Naive thymus-derived CD4-positive, alpha-beta T cell (primary cell): ENCODE measurements around the gene SLC6A11. TPM values are rescaled to one million over a fixed set of nuclear protein-coding genes. Genes with fewer than 3 reads are reported as not detected.

Experiments
- ATAC-seq: fragments of 150-1000 bp; cut with Tn5 transposase; 2 replicates; pipeline ENCODE4 v1.10.0; 2021; ENCODE audit warnings: mild to moderate bottlenecking, moderate library complexity
- CTCF ChIA-PET: fragments of 350-600 bp; sonication (Branson Sonifier 250); formaldehyde crosslinking; loops from one replicate; lab custom pipeline; 2021; ENCODE audit warnings: antibody characterized with exemption; lab: Charles Lee
- POLR2A ChIA-PET: fragments of 350-600 bp; sonication (Branson Sonifier 250); formaldehyde crosslinking; loops from one replicate; lab custom pipeline; 2021; ENCODE audit warnings: antibody characterized with exemption, inconsistent platforms; lab: Charles Lee
- DNase-seq, 9 donors: peaks; one replicate each; pipeline versions ENCODE4 v3.0.0 to v3.0.0-alpha.2; 2020 to 2022; ENCODE audit warnings: mixed read lengths in 1 of 9
- H3K27ac ChIP-seq: one replicate; pipeline ENCODE4 v1.7.0; 2013; ENCODE audit warnings: mild to moderate bottlenecking, low read depth, low read length, moderate library complexity
- H3K27me3 ChIP-seq, 2 donors: one replicate each; pipeline ENCODE4 v1.7.0; 2013; ENCODE audit warnings: low read length in 2 of 2, mild to moderate bottlenecking in 2 of 2, moderate library complexity in 2 of 2; ENCODE audit not compliant: control insufficient read depth in 2 of 2, insufficient read depth in 2 of 2
- H3K36me3 ChIP-seq, 3 experiments: 1 replicate in 2 of 3; 2 replicates in 1 of 3; pipeline ENCODE4 v1.7.0; 2013; ENCODE audit warnings: low read length in 3 of 3, mild to moderate bottlenecking in 3 of 3, moderate library complexity in 1 of 3; ENCODE audit not compliant: insufficient read depth in 3 of 3, control insufficient read depth in 2 of 3
- H3K4me1 ChIP-seq, 2 donors: one replicate each; pipeline ENCODE4 v1.7.0; 2013; ENCODE audit warnings: low read length in 2 of 2, mild to moderate bottlenecking in 2 of 2, moderate library complexity in 1 of 2; ENCODE audit not compliant: control insufficient read depth in 2 of 2, insufficient read depth in 2 of 2
- H3K4me3 ChIP-seq: 2 replicates; pipeline ENCODE4 v1.7.0; 2013; ENCODE audit warnings: mild to moderate bottlenecking, low read length
- H3K9me3 ChIP-seq, 3 experiments: 1 replicate in 2 of 3; 2 replicates in 1 of 3; pipeline ENCODE4 v1.7.0; 2013; ENCODE audit warnings: low read length in 3 of 3; ENCODE audit not compliant: control insufficient read depth in 2 of 3
- H3K27ac Mint-ChIP-seq, 9 donors: one replicate each; pipeline ENCODE4 v1.8.0; 2020 to 2022; ENCODE audit warnings: mixed read lengths in 9 of 9, mild to moderate bottlenecking in 8 of 9, moderate library complexity in 5 of 9, inconsistent platforms in 2 of 9
- H3K27me3 Mint-ChIP-seq, 5 donors: one replicate each; pipeline ENCODE4 v1.8.0; 2021 to 2022; ENCODE audit warnings: mixed read lengths in 5 of 5, mild to moderate bottlenecking in 1 of 5
- H3K36me3 Mint-ChIP-seq, 5 donors: one replicate each; pipeline ENCODE4 v1.8.0; 2020 to 2022; ENCODE audit warnings: mixed read lengths in 5 of 5, mild to moderate bottlenecking in 3 of 5, inconsistent platforms in 1 of 5
- H3K4me1 Mint-ChIP-seq, 7 donors: one replicate each; pipeline ENCODE4 v1.8.0; 2020 to 2022; ENCODE audit warnings: mixed read lengths in 7 of 7, mild to moderate bottlenecking in 3 of 7, inconsistent platforms in 1 of 7
- H3K4me3 Mint-ChIP-seq, 10 donors: one replicate each; pipeline ENCODE4 v1.8.0; 2020 to 2022; ENCODE audit warnings: mild to moderate bottlenecking in 10 of 10, mixed read lengths in 10 of 10, moderate library complexity in 6 of 10, inconsistent platforms in 2 of 10
- H3K9me3 Mint-ChIP-seq, 11 donors: one replicate each; pipeline ENCODE4 v1.8.0; 2020 to 2022; ENCODE audit warnings: mixed read lengths in 11 of 11, mild to moderate bottlenecking in 4 of 11, inconsistent platforms in 1 of 11, moderate library complexity in 1 of 11
- intact Hi-C, 2 donors: fragments of 100-400 bp; cut with micrococcal nuclease; formaldehyde crosslinking; loops; one replicate each; pipeline ENCODE4 v1.15.1; 2023
- polyA plus RNA-seq, 2 donors: library from polyadenylated mRNA; unstranded; fragments of 300-500 nt; fragmentation: Illumina TruSeq; gene quantifications; one replicate each; pipeline ENCODE4 v1.2.3, GENCODE V29; 2021
- total RNA-seq, 6 experiments: library from RNA in 5 of 6; stranded (reverse) in 5 of 6; gene quantifications; 1 replicate in 5 of 6; 2 replicates in 1 of 6; pipeline ENCODE4 v1.2.3 and lab custom pipeline; 2021 to 2026

SLC6A11 gene
- total and polyA plus RNA-seq, 7 experiments from 2014 or later, result not detected

GRCh38 chr3:10835406-10835805 lies 19.4 kb downstream of the SLC6A11 start:
- peaks cover 2 to 36% (median 12%) of the 10 kb centered on the region in 5 donors for H3K27me3 Mint-ChIP-seq
- Histone ChIP-seq H3K9me3 (no peaks in the 10 kb centered on the region), H3K36me3 (no peaks in the 10 kb centered on the region), H3K27me3 (no peaks in the 10 kb centered on the region), H3K27ac (no peak overlapping the region), H3K4me1 (no peaks in the 10 kb centered on the region), H3K4me3 (no peak overlapping the region)
- no peaks in the 10 kb centered on the region for H3K36me3 Mint-ChIP-seq
- CTCF ChIA-PET, result no interaction called here
- POLR2A ChIA-PET, result no interaction called here
- DNase-seq, result no peak
- H3K4me3 Mint-ChIP-seq, result no peak overlapping the region
- no peaks in the 10 kb centered on the region for H3K9me3 Mint-ChIP-seq
- ATAC-seq, result no peak
- H3K4me1 Mint-ChIP-seq, result no peaks in the 10 kb centered on the region
- no peak overlapping the region for H3K27ac Mint-ChIP-seq
- intact Hi-C loops, result no loop called here

GRCh38 chr3:10836676-10837075 lies 20.6 kb downstream of the SLC6A11 start:
- POLR2A ChIA-PET, result no interaction called here
- H3K4me3 Mint-ChIP-seq, result no peak overlapping the region

GRCh38 chr3:10837849-10838248 lies 21.8 kb downstream of the SLC6A11 start:
- Mint-ChIP-seq H3K27me3 (peaks cover 2 to 33% (median 12%) of the 10 kb centered on the region in 5 donors), H3K4me1 (no peaks in the 10 kb centered on the region), H3K4me3 (no peak overlapping the region), H3K36me3 (no peaks in the 10 kb centered on the region), H3K9me3 (no peaks in the 10 kb centered on the region), H3K27ac (no peak overlapping the region)
- CTCF ChIA-PET, result no interaction called here
- intact Hi-C loops, result no loop called here
- no peaks in the 10 kb centered on the region for H3K4me1 ChIP-seq
- H3K27ac ChIP-seq, result no peak overlapping the region
- DNase-seq (no peak), ATAC-seq (no peak)
- POLR2A ChIA-PET, result no interaction called here
- H3K4me3 ChIP-seq, result no peak overlapping the region
- no peaks in the 10 kb centered on the region for H3K27me3 ChIP-seq
- H3K9me3 ChIP-seq, result no peaks in the 10 kb centered on the region
- H3K36me3 ChIP-seq, result no peaks in the 10 kb centered on the region

More at GRCh38 chr3:10836676-10837075, 20.6 kb downstream of the SLC6A11 start:
- CTCF ChIA-PET, result no interaction called here
- no peaks in the 10 kb centered on the region for H3K4me1 ChIP-seq
- no peaks in the 10 kb centered on the region for H3K9me3 ChIP-seq
- ATAC-seq (no peak), DNase-seq (no peak)
- no peak overlapping the region for H3K4me3 ChIP-seq
- Mint-ChIP-seq H3K36me3 (no peaks in the 10 kb centered on the region), H3K9me3 (no peaks in the 10 kb centered on the region), H3K27me3 (peaks cover 2 to 37% (median 12%) of the 10 kb centered on the region in 5 donors), H3K4me1 (no peaks in the 10 kb centered on the region), H3K27ac (no peak overlapping the region)
- H3K27me3 ChIP-seq, result no peaks in the 10 kb centered on the region
- H3K36me3 ChIP-seq, result no peaks in the 10 kb centered on the region
- no peak overlapping the region for H3K27ac ChIP-seq
- intact Hi-C loops, result no loop called here

- POLR2A ChIA-PET, result no interaction called here
- ATAC-seq (no peak), DNase-seq (no peak)
- Histone ChIP-seq H3K4me1 (no peaks in the 10 kb centered on the region), H3K27ac (no peak overlapping the region), H3K9me3 (no peaks in the 10 kb centered on the region), H3K36me3 (no peaks in the 10 kb centered on the region), H3K4me3 (no peak overlapping the region), H3K27me3 (no peaks in the 10 kb centered on the region)
- Mint-ChIP-seq H3K9me3 (peaks cover 0 to 3% (median 0%) of the 10 kb centered on the region in 11 donors), H3K27ac (no peak overlapping the region), H3K27me3 (peaks cover 0 to 31% (median 12%) of the 10 kb centered on the region in 5 donors), H3K4me3 (no peak overlapping the region), H3K36me3 (no peaks in the 10 kb centered on the region), H3K4me1 (no peaks in the 10 kb centered on the region)
- CTCF ChIA-PET, result no interaction called here
- intact Hi-C loops, result no loop called here
Measured at GRCh38 chr3:10839167-10839566, 23.1 kb downstream of the SLC6A11 start.

- H3K27me3 Mint-ChIP-seq, result peaks cover 2 to 25% (median 15%) of the 10 kb centered on the region in 5 donors
- CTCF ChIA-PET, result no interaction called here
- ATAC-seq, result no peak
Measured at GRCh38 chr3:10841100-10841499, 25.1 kb downstream of the SLC6A11 start.

GRCh38 chr3:10843378-10843777 lies 27.4 kb downstream of the SLC6A11 start:
- Mint-ChIP-seq H3K27ac (no peak overlapping the region), H3K9me3 (peaks cover 0 to 3% (median 0%) of the 10 kb centered on the region in 11 donors), H3K36me3 (no peaks in the 10 kb centered on the region), H3K27me3 (peaks cover 2 to 37% (median 24%) of the 10 kb centered on the region in 5 donors), H3K4me1 (peaks cover 0 to 3% (median 0%) of the 10 kb centered on the region in 7 donors), H3K4me3 (no peak overlapping the region)
- DNase-seq (no peak), ATAC-seq (no peak)
- no peaks in the 10 kb centered on the region for H3K9me3 ChIP-seq
- intact Hi-C loops, result no loop called here
- ChIA-PET CTCF (no interaction called here), POLR2A (interaction anchor here (0.6 kb wide), 1 partner anchor 53 kb away, joined by 3 read pairs; no protein-coding TSS in a partner anchor)
- H3K4me1 ChIP-seq, result no peaks in the 10 kb centered on the region
- no peak overlapping the region for H3K4me3 ChIP-seq
- H3K36me3 ChIP-seq, result no peaks in the 10 kb centered on the region
- no peaks in the 10 kb centered on the region for H3K27me3 ChIP-seq
- no peak overlapping the region for H3K27ac ChIP-seq

More at GRCh38 chr3:10841100-10841499, 25.1 kb downstream of the SLC6A11 start:
- H3K9me3 Mint-ChIP-seq, result peaks cover 0 to 3% (median 0%) of the 10 kb centered on the region in 11 donors
- Histone ChIP-seq H3K27me3 (no peaks in the 10 kb centered on the region), H3K27ac (no peak overlapping the region), H3K36me3 (no peaks in the 10 kb centered on the region), H3K4me3 (no peak overlapping the region), H3K4me1 (no peaks in the 10 kb centered on the region), H3K9me3 (no peaks in the 10 kb centered on the region)
- H3K4me1 Mint-ChIP-seq, result no peaks in the 10 kb centered on the region
- no peak for DNase-seq
- no peak overlapping the region for H3K27ac Mint-ChIP-seq
- intact Hi-C loops, result no loop called here
- POLR2A ChIA-PET, result no interaction called here
- no peak overlapping the region for H3K4me3 Mint-ChIP-seq
- no peaks in the 10 kb centered on the region for H3K36me3 Mint-ChIP-seq

- CTCF ChIA-PET, result no interaction called here
- peaks cover 2 to 24% (median 18%) of the 10 kb centered on the region in 5 donors for H3K27me3 Mint-ChIP-seq
- Histone ChIP-seq H3K9me3 (no peaks in the 10 kb centered on the region), H3K4me1 (no peaks in the 10 kb centered on the region), H3K4me3 (no peak overlapping the region), H3K36me3 (no peaks in the 10 kb centered on the region), H3K27me3 (no peaks in the 10 kb centered on the region), H3K27ac (no peak overlapping the region)
- no peaks in the 10 kb centered on the region for H3K36me3 Mint-ChIP-seq
- no peak overlapping the region for H3K27ac Mint-ChIP-seq
- no peak for ATAC-seq
- POLR2A ChIA-PET, result no interaction called here
- H3K4me3 Mint-ChIP-seq, result no peak overlapping the region
- intact Hi-C loops, result no loop called here
- peaks cover 0 to 3% (median 0%) of the 10 kb centered on the region in 11 donors for H3K9me3 Mint-ChIP-seq
- H3K4me1 Mint-ChIP-seq, result peaks cover 0 to 3% (median 0%) of the 10 kb centered on the region in 7 donors
- no peak for DNase-seq
Measured at GRCh38 chr3:10845001-10845761, 29.2 kb downstream of the SLC6A11 start.
